ENCODE measurements around the gene LRMDA. TPM values are rescaled to one million over a fixed set of nuclear protein-coding genes. Genes with fewer than 3 reads are reported as not detected.

LRMDA gene
- total RNA-seq, 6 donors from 2014 or later: 12.8 to 185 (median 18.1) TPM

- ATAC-seq (ENCODE audit: low FRiP score in 2 of 2) (no peak), DNase-seq (no peak)
- no peaks in the 10 kb centered on the region for H3K9me3 ChIP-seq
- 84 to 91% methylated on average over 2 of the region's 2 CpGs for WGBS, 2 donors
- H3K27ac ChIP-seq: no peak overlapping the region
- no peak overlapping the region for H3K4me3 ChIP-seq
- H3K36me3 ChIP-seq: no peaks in the 10 kb centered on the region
- H3K4me1 ChIP-seq: no peaks in the 10 kb centered on the region
- no peaks in the 10 kb centered on the region for H3K27me3 ChIP-seq
- no peak for TF ChIP-seq EP300 (IDR thresholded peaks at IDR 0.05)
- TF ChIP-seq, protein P1, sequence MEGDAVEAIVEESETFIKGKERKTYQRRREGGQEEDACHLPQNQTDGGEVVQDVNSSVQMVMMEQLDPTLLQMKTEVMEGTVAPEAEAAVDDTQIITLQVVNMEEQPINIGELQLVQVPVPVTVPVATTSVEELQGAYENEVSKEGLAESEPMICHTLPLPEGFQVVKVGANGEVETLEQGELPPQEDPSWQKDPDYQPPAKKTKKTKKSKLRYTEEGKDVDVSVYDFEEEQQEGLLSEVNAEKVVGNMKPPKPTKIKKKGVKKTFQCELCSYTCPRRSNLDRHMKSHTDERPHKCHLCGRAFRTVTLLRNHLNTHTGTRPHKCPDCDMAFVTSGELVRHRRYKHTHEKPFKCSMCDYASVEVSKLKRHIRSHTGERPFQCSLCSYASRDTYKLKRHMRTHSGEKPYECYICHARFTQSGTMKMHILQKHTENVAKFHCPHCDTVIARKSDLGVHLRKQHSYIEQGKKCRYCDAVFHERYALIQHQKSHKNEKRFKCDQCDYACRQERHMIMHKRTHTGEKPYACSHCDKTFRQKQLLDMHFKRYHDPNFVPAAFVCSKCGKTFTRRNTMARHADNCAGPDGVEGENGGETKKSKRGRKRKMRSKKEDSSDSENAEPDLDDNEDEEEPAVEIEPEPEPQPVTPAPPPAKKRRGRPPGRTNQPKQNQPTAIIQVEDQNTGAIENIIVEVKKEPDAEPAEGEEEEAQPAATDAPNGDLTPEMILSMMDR (IDR thresholded peaks at IDR 0.05): no peak
- TF ChIP-seq POLR2A (IDR thresholded peaks at IDR 0.05): no peak
- no peak for TF ChIP-seq POLR2AphosphoS5 (IDR thresholded peaks at IDR 0.05)
Observed at GRCh38 chr10:75999001-75999400, 567.6 kb downstream of the LRMDA start.

- H3K4me1 ChIP-seq: no peaks in the 10 kb centered on the region
- H3K36me3 ChIP-seq: no peaks in the 10 kb centered on the region
- no peaks in the 10 kb centered on the region for H3K9me3 ChIP-seq
- TF ChIP-seq, protein P1 (IDR thresholded peaks at IDR 0.05): no peak
- TF ChIP-seq EP300 (IDR thresholded peaks at IDR 0.05) (no peak), POLR2A (IDR thresholded peaks at IDR 0.05) (no peak), POLR2AphosphoS5 (IDR thresholded peaks at IDR 0.05) (no peak)
- H3K4me3 ChIP-seq: no peak overlapping the region
- ATAC-seq (ENCODE audit: low FRiP score in 2 of 2) (no peak), DNase-seq (no peak)
- H3K27ac ChIP-seq: no peak overlapping the region
- WGBS, 2 donors: 95 to 96% methylated on average over 7 of the region's 7 CpGs
- no peaks in the 10 kb centered on the region for H3K27me3 ChIP-seq
Observed at GRCh38 chr10:75999515-76000209, 568.2 kb downstream of the LRMDA start.

GRCh38 chr10:76000550-76000949 is 569.1 kb downstream of the LRMDA start:
- no peak for DNase-seq
- no peak for ATAC-seq (ENCODE audit: low FRiP score in 2 of 2)
- 91 to 94% methylated on average over 5 of the region's 5 CpGs for WGBS, 2 donors

DNA sequence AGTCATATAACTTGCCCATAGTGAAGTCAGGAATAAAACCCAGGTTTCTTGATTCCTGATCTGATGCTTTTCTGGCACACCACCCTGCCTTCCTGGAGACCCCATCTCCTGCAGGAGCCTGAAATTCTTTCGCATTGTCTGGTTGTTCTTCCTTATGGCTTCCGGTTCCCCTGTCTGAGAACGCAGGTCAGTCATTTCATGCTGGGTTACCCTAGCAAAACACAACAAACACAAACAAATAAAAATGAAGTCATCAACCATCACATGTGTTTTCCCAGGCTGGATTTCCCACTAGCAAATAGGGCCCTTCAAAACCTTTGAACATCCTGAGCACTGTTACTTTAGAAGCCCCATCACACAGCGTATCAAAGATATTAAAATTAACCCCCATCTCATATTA is 569.6 kb downstream of the LRMDA start:
- Histone ChIP-seq H3K36me3 (no peaks in the 10 kb centered on the region), H3K4me3 (no peak overlapping the region), H3K27me3 (no peaks in the 10 kb centered on the region), H3K9me3 (no peaks in the 10 kb centered on the region), H3K4me1 (no peaks in the 10 kb centered on the region), H3K27ac (no peak overlapping the region)
- WGBS, 2 donors: 90% methylated on average over 4 of the region's 4 CpGs
- ATAC-seq (ENCODE audit: low FRiP score in 2 of 2) (no peak), DNase-seq (no peak)
- TF ChIP-seq POLR2AphosphoS5 (IDR thresholded peaks at IDR 0.05) (no peak), POLR2A (IDR thresholded peaks at IDR 0.05) (no peak), EP300 (IDR thresholded peaks at IDR 0.05) (no peak)
- TF ChIP-seq, protein P1 (IDR thresholded peaks at IDR 0.05): no peak

More at GRCh38 chr10:76000550-76000949, 569.1 kb downstream of the LRMDA start:
- TF ChIP-seq POLR2AphosphoS5 (IDR thresholded peaks at IDR 0.05) (no peak), POLR2A (IDR thresholded peaks at IDR 0.05) (no peak), EP300 (IDR thresholded peaks at IDR 0.05) (no peak)
- TF ChIP-seq, protein P1 (IDR thresholded peaks at IDR 0.05): no peak
- Histone ChIP-seq H3K4me1 (no peaks in the 10 kb centered on the region), H3K27ac (no peak overlapping the region), H3K27me3 (no peaks in the 10 kb centered on the region), H3K36me3 (no peaks in the 10 kb centered on the region), H3K4me3 (no peak overlapping the region), H3K9me3 (no peaks in the 10 kb centered on the region)

DNA sequence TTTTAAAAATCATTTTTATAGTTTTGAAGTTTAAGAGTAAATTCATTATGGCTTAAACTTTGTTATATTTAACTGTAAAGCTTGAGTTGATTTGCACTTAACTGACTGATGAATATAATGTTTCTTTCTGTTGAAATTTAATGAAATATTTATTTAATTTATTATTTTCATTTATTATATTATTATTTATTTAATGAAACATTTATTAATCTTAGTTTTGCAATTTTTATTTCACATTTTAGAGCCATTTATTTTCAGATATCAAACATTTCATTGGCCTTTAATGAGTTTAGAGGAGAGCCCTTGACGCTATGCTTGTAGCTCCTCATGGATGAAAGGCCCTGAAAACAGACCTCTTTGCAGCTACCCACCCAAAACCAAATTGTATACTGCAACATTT is 570.0 kb downstream of the LRMDA start:
- Histone ChIP-seq H3K4me1 (no peaks in the 10 kb centered on the region), H3K4me3 (no peak overlapping the region), H3K27ac (no peak overlapping the region), H3K36me3 (no peaks in the 10 kb centered on the region), H3K27me3 (no peaks in the 10 kb centered on the region), H3K9me3 (no peaks in the 10 kb centered on the region)
- ATAC-seq (ENCODE audit: low FRiP score in 2 of 2) (no peak), DNase-seq (no peak)
- 97% methylated on average over 1 of the region's 1 CpG for WGBS, 2 donors
- TF ChIP-seq EP300 (IDR thresholded peaks at IDR 0.05) (no peak), POLR2A (IDR thresholded peaks at IDR 0.05) (no peak), POLR2AphosphoS5 (IDR thresholded peaks at IDR 0.05) (no peak)
- TF ChIP-seq, protein P1 (IDR thresholded peaks at IDR 0.05): no peak
